Measurements from ENCODE around the gene NDFIP2.

The NDFIP2 gene

GRCh38 chr13:79491715-79492114, 10.8 kb downstream of the NDFIP2 start:
- peak; percentile 93 for DNase-seq (ENCODE audit: low read depth)
- TF ChIP-seq, protein P1, sequence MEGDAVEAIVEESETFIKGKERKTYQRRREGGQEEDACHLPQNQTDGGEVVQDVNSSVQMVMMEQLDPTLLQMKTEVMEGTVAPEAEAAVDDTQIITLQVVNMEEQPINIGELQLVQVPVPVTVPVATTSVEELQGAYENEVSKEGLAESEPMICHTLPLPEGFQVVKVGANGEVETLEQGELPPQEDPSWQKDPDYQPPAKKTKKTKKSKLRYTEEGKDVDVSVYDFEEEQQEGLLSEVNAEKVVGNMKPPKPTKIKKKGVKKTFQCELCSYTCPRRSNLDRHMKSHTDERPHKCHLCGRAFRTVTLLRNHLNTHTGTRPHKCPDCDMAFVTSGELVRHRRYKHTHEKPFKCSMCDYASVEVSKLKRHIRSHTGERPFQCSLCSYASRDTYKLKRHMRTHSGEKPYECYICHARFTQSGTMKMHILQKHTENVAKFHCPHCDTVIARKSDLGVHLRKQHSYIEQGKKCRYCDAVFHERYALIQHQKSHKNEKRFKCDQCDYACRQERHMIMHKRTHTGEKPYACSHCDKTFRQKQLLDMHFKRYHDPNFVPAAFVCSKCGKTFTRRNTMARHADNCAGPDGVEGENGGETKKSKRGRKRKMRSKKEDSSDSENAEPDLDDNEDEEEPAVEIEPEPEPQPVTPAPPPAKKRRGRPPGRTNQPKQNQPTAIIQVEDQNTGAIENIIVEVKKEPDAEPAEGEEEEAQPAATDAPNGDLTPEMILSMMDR (conservative IDR thresholded peaks at IDR 0.05; ENCODE audit: low read length) = no peak
- H3K4me3 ChIP-seq (ENCODE audit: low read length) = no peak overlapping the region

DNA sequence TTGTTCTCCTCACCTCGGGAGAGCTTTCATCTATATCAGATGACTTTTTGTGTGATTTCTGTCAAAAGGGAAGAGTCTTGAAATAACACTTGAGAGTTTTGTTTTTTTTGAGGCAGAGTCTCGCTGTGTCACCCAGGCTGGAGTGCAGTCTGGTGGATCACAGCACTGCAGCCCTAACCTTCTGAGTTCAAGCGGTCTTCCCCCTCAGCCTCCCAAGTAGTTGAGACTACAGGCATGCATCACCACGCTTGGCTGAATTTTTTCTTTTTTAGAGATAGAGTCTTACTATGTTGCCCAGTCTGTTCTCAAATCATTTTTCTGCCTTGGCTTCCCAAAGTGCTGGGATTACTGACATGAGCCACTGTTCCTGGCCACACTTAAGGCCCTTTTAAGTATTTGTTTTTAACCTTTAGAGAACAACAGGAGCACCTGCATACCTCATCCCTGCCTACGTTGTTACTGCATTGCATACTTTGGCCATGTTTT, 11.4 kb downstream of the NDFIP2 start:
- TF ChIP-seq, protein P1 (conservative IDR thresholded peaks at IDR 0.05; ENCODE audit: low read length) = no peak
- no peak for DNase-seq (ENCODE audit: low read depth)
- H3K4me3 ChIP-seq (ENCODE audit: low read length) = no peak overlapping the region

GRCh38 chr13:79492918-79493594, 12.1 kb downstream of the NDFIP2 start:
- no peak for DNase-seq (ENCODE audit: low read depth)
- TF ChIP-seq, protein P1 (conservative IDR thresholded peaks at IDR 0.05; ENCODE audit: low read length) = no peak
- no peak overlapping the region for H3K4me3 ChIP-seq (ENCODE audit: low read length)

DNA sequence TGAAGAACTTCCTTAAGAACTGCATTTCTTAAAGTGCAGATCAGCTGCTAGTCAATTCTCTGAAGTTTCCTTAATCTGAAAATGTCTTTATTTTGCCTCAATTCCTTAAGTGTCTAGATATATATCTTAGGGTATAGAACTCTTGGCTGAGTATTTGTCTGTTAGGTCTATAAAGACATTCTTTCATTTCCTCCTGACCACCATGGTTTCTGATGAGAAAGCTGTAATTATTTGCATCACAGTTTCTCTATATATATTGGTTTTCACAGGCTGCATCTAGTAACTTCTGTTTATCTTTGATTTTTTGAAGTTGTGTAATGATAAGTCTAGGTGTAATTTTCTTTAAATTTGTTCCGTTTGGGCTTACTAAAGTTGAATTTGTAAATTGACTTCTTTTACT, 15.2 kb downstream of the NDFIP2 start:
- no peak overlapping the region for H3K4me3 ChIP-seq (ENCODE audit: low read length)
- DNase-seq (ENCODE audit: low read depth) = no peak
- TF ChIP-seq, protein P1 (conservative IDR thresholded peaks at IDR 0.05; ENCODE audit: low read length) = no peak

DNA sequence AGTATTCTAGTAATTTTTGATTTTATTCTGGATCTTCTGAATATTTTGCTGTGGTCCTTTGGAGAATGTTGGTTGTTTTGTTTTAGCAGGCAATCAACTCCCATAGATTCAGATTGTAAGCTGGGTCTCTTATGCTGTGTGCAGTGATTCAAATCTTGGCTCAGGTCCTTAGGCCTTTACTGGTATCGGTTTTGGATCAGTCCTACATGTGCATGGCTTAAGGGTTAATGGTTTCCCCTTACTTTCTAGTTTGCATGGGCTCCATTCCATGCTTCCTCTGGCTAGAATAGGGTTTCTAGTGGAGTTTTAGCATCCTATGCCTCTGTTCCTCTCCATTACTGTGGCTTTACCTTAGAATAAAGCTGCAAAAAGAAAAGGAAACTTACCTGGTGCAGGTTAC, 16.1 kb downstream of the NDFIP2 start:
- no peak overlapping the region for H3K4me3 ChIP-seq (ENCODE audit: low read length)
- TF ChIP-seq, protein P1 (conservative IDR thresholded peaks at IDR 0.05; ENCODE audit: low read length) = no peak
- no peak for DNase-seq (ENCODE audit: low read depth)

DNA sequence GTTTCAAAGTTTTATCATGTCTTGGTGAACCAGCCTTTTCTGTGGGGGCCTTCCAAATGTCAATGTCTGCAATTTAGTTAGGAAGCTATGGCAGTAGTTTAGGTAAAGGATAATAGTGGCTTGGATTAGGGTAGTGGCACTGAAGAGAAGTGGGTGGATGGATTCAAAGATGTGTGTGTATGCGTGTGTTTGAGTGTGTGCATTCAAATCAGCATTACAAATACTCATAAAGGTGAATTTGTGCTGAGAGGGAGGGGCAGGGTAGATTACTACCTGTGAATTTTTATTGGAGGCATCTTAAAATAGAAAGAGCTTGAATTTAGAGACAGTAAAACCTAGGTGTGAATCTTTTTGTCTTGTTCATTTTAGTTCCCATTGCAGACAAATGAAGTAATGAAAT, 16.9 kb downstream of the NDFIP2 start:
- no peak for DNase-seq (ENCODE audit: low read depth)

GRCh38 chr13:79500829-79501228, 19.9 kb downstream of the NDFIP2 start:
- DNase-seq (ENCODE audit: low read depth) = no peak
- no peak overlapping the region for H3K4me3 ChIP-seq (ENCODE audit: low read length)
- TF ChIP-seq, protein P1 (conservative IDR thresholded peaks at IDR 0.05; ENCODE audit: low read length) = no peak

More for the DNA sequence above, 16.9 kb downstream of the NDFIP2 start:
- H3K4me3 ChIP-seq (ENCODE audit: low read length) = no peak overlapping the region
- TF ChIP-seq, protein P1 (conservative IDR thresholded peaks at IDR 0.05; ENCODE audit: low read length) = no peak

Measured in AG10803 (cell line).